ENCODE data around the gene BPTF. TPM values are rescaled to one million over a fixed set of nuclear protein-coding genes. Genes with fewer than 3 reads are reported as not detected.
"Not testable (repeated sequence)": the region's sequence is repeated elsewhere in the genome, so short reads cannot be mapped to it uniquely, and the experiment has no call there.

The BPTF gene
- total RNA-seq, 1 donor from 2014 or later: 129 TPM

DNA sequence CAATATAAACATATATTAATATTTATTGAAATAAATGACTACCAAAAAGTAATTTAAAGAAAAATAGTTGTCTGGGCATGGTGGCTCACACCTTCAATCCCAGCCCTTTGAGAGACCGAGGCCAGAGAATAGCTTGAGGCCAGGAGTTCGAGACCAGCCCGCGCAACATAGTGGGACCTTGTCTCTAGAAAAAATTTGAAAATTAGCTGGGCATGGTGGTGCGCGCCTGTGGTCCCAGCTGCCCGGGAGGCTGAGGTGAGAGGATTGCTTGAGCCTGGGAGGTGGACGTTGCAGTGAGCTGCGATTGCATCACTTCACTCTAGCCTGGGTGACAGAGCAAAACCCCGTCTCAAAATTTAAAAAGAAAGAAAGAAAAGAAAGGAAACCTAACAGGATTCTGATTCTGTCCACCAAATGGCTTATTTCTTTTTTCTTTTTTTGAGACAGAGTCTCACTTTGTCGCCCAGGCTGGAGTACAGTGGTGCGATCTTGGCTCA, 3.4 kb upstream of the BPTF start:
- H3K27me3 ChIP-seq: peaks cover 12% of the 10 kb centered on the region
- H4K20me1 ChIP-seq (ENCODE audit: low read depth): no peaks in the 10 kb centered on the region
- no peaks in the 10 kb centered on the region for H3K36me3 ChIP-seq
- H2AFZ ChIP-seq (replicated peaks): no peak overlapping the region
- H3K9ac ChIP-seq: no peak overlapping the region
- peaks cover 12% of the 10 kb centered on the region for H3F3A ChIP-seq (ENCODE audit: low read depth)
- DNase-seq (ENCODE audit: low spot score): no peak
- Mint-ChIP-seq H3K4me1 (peaks cover 3% of the 10 kb centered on the region), H3K36me3 (peaks cover 3% of the 10 kb centered on the region), H3K27ac (no peak overlapping the region), H3K9me3 (no peaks in the 10 kb centered on the region), H3K27me3 (ENCODE audit: insufficient read depth, low read depth) (peaks cover 5% of the 10 kb centered on the region), H3K4me3 (no peak overlapping the region)
- H3K79me2 ChIP-seq (ENCODE audit: low read depth): peaks cover 11% of the 10 kb centered on the region
- no peak overlapping the region for H3K4me3 ChIP-seq
- no peaks in the 10 kb centered on the region for H3K9me3 ChIP-seq (ENCODE audit: low read depth)
- TF ChIP-seq, protein P1, sequence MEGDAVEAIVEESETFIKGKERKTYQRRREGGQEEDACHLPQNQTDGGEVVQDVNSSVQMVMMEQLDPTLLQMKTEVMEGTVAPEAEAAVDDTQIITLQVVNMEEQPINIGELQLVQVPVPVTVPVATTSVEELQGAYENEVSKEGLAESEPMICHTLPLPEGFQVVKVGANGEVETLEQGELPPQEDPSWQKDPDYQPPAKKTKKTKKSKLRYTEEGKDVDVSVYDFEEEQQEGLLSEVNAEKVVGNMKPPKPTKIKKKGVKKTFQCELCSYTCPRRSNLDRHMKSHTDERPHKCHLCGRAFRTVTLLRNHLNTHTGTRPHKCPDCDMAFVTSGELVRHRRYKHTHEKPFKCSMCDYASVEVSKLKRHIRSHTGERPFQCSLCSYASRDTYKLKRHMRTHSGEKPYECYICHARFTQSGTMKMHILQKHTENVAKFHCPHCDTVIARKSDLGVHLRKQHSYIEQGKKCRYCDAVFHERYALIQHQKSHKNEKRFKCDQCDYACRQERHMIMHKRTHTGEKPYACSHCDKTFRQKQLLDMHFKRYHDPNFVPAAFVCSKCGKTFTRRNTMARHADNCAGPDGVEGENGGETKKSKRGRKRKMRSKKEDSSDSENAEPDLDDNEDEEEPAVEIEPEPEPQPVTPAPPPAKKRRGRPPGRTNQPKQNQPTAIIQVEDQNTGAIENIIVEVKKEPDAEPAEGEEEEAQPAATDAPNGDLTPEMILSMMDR (IDR thresholded peaks at IDR 0.05): no peak
- TF ChIP-seq EZH2 (IDR thresholded peaks at IDR 0.05) (no peak), EZH2phosphoT487 (IDR thresholded peaks at IDR 0.05) (no peak)
- H3K27ac ChIP-seq: no peak overlapping the region
- H3K4me1 ChIP-seq: no peaks in the 10 kb centered on the region
- no peak overlapping the region for H3K4me2 ChIP-seq

DNA sequence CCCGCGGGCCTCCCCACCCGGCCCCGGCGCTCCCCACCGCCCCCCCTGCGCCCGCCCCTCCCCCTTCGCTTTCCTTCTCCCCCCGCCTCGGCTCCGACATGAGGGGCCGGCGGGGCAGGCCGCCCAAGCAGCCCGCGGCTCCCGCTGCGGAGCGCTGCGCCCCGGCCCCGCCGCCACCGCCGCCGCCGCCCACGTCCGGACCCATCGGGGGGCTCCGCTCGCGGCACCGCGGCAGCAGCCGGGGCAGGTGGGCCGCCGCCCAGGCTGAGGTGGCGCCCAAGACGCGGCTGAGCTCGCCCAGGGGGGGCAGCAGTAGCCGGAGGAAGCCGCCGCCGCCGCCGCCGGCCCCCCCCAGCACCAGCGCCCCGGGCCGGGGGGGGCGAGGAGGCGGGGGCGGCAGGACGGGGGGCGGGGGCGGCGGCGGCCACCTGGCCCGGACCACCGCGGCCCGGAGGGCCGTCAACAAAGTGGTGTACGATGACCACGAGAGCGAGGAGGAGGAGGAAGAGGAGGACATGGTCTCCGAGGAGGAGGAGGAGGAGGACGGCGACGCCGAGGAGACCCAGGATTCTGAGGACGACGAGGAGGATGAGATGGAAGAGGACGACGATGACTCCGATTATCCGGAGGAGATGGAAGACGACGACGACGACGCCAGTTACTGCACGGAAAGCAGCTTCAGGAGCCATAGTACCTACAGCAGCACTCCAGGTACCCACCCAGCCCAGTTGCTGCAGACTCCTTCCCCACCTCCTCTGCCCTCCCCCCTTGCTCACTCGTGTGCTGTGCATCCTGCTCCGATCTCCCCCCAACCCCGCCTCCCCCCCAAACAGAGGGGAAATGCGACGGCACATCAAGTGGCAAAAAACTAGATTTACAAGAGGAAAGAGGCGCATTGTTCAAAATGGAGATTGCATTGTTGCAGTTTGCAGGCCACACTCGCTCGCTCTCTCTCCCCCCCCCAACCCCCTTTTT, 611 bp downstream of the BPTF start:
- Mint-ChIP-seq H3K27ac (peak overlapping the region; percentile 99), H3K4me3 (peak overlapping the region; percentile 97), H3K4me1 (peaks cover 30% of the 10 kb centered on the region)
- Histone ChIP-seq H3K4me1 (peaks cover 35% of the 10 kb centered on the region), H3K9ac (peak overlapping the region; percentile 63), H3F3A (ENCODE audit: low read depth) (peaks cover 32% of the 10 kb centered on the region), H4K20me1 (ENCODE audit: low read depth) (peaks cover 38% of the 10 kb centered on the region), H3K4me3 (peak overlapping the region; percentile 73), H3K79me2 (ENCODE audit: low read depth) (peaks cover 51% of the 10 kb centered on the region), H3K27me3 (peaks cover 12% of the 10 kb centered on the region), H3K4me2 (peak overlapping the region; percentile 84), H3K27ac (peak overlapping the region; percentile 96)
- not testable (repeated sequence) for H3K27me3 Mint-ChIP-seq (ENCODE audit: insufficient read depth, low read depth); H2AFZ ChIP-seq (replicated peaks); H3K9me3 Mint-ChIP-seq; H3K36me3 ChIP-seq; H3K9me3 ChIP-seq (ENCODE audit: low read depth); H3K36me3 Mint-ChIP-seq
- peak; percentile 67 for DNase-seq (ENCODE audit: low spot score)

DNA sequence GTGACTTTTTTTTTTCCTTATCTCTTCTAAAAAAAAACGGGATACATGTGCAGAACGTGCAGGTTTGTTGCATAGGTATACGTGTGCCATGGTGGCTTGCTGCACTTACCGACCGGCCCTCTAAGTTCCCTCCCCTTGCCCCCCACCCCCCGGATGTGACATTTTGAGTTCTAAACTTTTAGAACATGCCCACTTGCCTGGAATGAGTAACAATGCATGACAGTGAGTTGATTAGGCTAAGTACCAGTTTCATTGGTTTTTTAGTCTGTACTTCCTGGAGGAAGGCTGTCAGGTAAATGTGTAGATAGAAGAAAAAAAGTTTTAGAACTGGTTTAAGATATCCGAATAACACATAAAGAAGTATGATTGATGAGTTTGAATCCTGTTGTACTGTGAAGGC, 4.0 kb downstream of the BPTF start:
- Histone ChIP-seq H3K27ac (no peak overlapping the region), H4K20me1 (ENCODE audit: low read depth) (peaks cover 72% of the 10 kb centered on the region), H3K4me2 (peak overlapping the region; percentile 84), H3K9me3 (ENCODE audit: low read depth) (no peaks in the 10 kb centered on the region), H2AFZ (replicated peaks) (no peak overlapping the region), H3K79me2 (ENCODE audit: low read depth) (peaks cover 85% of the 10 kb centered on the region), H3K9ac (no peak overlapping the region), H3K4me1 (peaks cover 38% of the 10 kb centered on the region), H3K27me3 (peaks cover 3% of the 10 kb centered on the region), H3K36me3 (no peaks in the 10 kb centered on the region), H3F3A (ENCODE audit: low read depth) (peaks cover 30% of the 10 kb centered on the region), H3K4me3 (peak overlapping the region; percentile 73)
- peak overlapping the region; percentile 97 for H3K4me3 Mint-ChIP-seq
- H3K4me1 Mint-ChIP-seq: peaks cover 36% of the 10 kb centered on the region
- H3K9me3 Mint-ChIP-seq: peaks cover 4% of the 10 kb centered on the region
- H3K27ac Mint-ChIP-seq: no peak overlapping the region
- H3K27me3 Mint-ChIP-seq (ENCODE audit: insufficient read depth, low read depth): peaks cover 2% of the 10 kb centered on the region
- DNase-seq (ENCODE audit: low spot score): peak; percentile 9
- no peak for TF ChIP-seq EZH2 (IDR thresholded peaks at IDR 0.05)
- TF ChIP-seq EZH2phosphoT487 (IDR thresholded peaks at IDR 0.05): no peak
- TF ChIP-seq, protein P1 (IDR thresholded peaks at IDR 0.05): no peak
- H3K36me3 Mint-ChIP-seq: peaks cover 14% of the 10 kb centered on the region

DNA sequence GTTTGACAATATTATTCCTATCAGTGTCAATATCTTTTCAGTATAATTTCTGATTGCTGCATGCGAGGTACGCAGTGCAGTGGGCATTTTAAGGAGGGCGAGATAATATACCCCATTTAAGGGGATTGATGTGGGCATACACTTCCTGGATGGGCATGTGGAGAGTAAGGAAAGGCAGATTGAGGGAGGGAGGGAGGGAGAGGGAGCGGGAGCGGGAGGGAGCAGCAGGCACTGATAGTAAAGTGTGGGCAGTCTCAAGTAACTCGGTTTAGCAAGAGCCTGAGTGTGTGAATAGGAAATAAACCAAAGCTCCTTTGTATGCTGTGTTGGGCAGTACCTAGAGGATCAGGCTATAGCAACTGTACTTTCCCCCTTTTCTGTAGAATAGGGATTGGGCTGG, 5.1 kb downstream of the BPTF start:
- H2AFZ ChIP-seq (replicated peaks): no peak overlapping the region
- H3K4me1 ChIP-seq: peaks cover 38% of the 10 kb centered on the region
- no peak for TF ChIP-seq EZH2phosphoT487 (IDR thresholded peaks at IDR 0.05)
- TF ChIP-seq EZH2 (IDR thresholded peaks at IDR 0.05): no peak
- TF ChIP-seq, protein P1 (IDR thresholded peaks at IDR 0.05): no peak
- Mint-ChIP-seq H3K27ac (no peak overlapping the region), H3K9me3 (peaks cover 4% of the 10 kb centered on the region), H3K4me3 (peak overlapping the region; percentile 11), H3K27me3 (ENCODE audit: insufficient read depth, low read depth) (no peaks in the 10 kb centered on the region), H3K36me3 (peaks cover 20% of the 10 kb centered on the region), H3K4me1 (peaks cover 34% of the 10 kb centered on the region)
- peak; percentile 48 for DNase-seq (ENCODE audit: low spot score)
- no peaks in the 10 kb centered on the region for H3K9me3 ChIP-seq (ENCODE audit: low read depth)
- H3F3A ChIP-seq (ENCODE audit: low read depth): peaks cover 24% of the 10 kb centered on the region
- H3K4me2 ChIP-seq: peak overlapping the region; percentile 84
- H3K36me3 ChIP-seq: no peaks in the 10 kb centered on the region
- no peak overlapping the region for H3K27ac ChIP-seq
- no peak overlapping the region for H3K9ac ChIP-seq
- H3K79me2 ChIP-seq (ENCODE audit: low read depth): peaks cover 96% of the 10 kb centered on the region
- peaks cover 83% of the 10 kb centered on the region for H4K20me1 ChIP-seq (ENCODE audit: low read depth)
- no peaks in the 10 kb centered on the region for H3K27me3 ChIP-seq
- H3K4me3 ChIP-seq: peak overlapping the region; percentile 73
